CMK (cell line): ENCODE measurements around the gene TRIM45.
A peak's percentile ranks its signal among the peaks of the same experiment; 100 is the strongest.
"Not testable (repeated sequence)": the region's sequence is repeated elsewhere in the genome, so short reads cannot be mapped to it uniquely, and the experiment has no call there.

Experiments
- DNase-seq: peaks from one replicate; pipeline ENCODE4 v3.0.0-alpha.2; 2010; ENCODE audit warnings: low read depth

The TRIM45 gene

GRCh38 chr1:117121589-117122329 is at the start of gene TRIM45:
TSS of gene TRIM45 (minus strand) at chr1:117121749. CDS start at chr1:117121201, 548 bp downstream.
- DNase-seq = peak; percentile 79

- no peak for DNase-seq
Observed at GRCh38 chr1:117169871-117170596, 48.5 kb upstream of the TRIM45 start.

- DNase-seq = no peak
Observed at GRCh38 chr1:117167402-117167801, 45.9 kb upstream of the TRIM45 start.

- DNase-seq = no peak
Observed at GRCh38 chr1:117166076-117166475, 44.5 kb upstream of the TRIM45 start.

- no peak for DNase-seq
Observed at GRCh38 chr1:117164209-117164608, 42.7 kb upstream of the TRIM45 start.

- no peak for DNase-seq
Observed at GRCh38 chr1:117162816-117163215, 41.3 kb upstream of the TRIM45 start.

GRCh38 chr1:117161887-117162286 is 40.3 kb upstream of the TRIM45 start:
- DNase-seq = no peak

- DNase-seq = not testable (repeated sequence)
Observed at GRCh38 chr1:117151305-117151704, 29.8 kb upstream of the TRIM45 start.

- DNase-seq = no peak
Observed at GRCh38 chr1:117150316-117150715, 28.8 kb upstream of the TRIM45 start.

GRCh38 chr1:117147856-117148588 is 26.5 kb upstream of the TRIM45 start:
- DNase-seq = no peak

- DNase-seq = no peak
Observed at GRCh38 chr1:117147341-117147831, 25.8 kb upstream of the TRIM45 start.

GRCh38 chr1:117146575-117147340 is 25.2 kb upstream of the TRIM45 start:
- no peak for DNase-seq

GRCh38 chr1:117146072-117146471 is 24.5 kb upstream of the TRIM45 start:
- DNase-seq = no peak

GRCh38 chr1:117143871-117144270 is 22.3 kb upstream of the TRIM45 start:
- DNase-seq = no peak

- DNase-seq = no peak
Observed at GRCh38 chr1:117143172-117143571, 21.6 kb upstream of the TRIM45 start.

- no peak for DNase-seq
Observed at GRCh38 chr1:117142200-117142599, 20.7 kb upstream of the TRIM45 start.

- no peak for DNase-seq
Observed at GRCh38 chr1:117138561-117138960, 17.0 kb upstream of the TRIM45 start.

- DNase-seq = no peak
Observed at GRCh38 chr1:117138106-117138505, 16.6 kb upstream of the TRIM45 start.

GRCh38 chr1:117137281-117137855 is 15.8 kb upstream of the TRIM45 start:
- no peak for DNase-seq

GRCh38 chr1:117136749-117137148 is 15.2 kb upstream of the TRIM45 start:
- no peak for DNase-seq

GRCh38 chr1:117135329-117135728 is 13.8 kb upstream of the TRIM45 start:
- DNase-seq = no peak
